ENCODE measurements around the gene ABCC2. TPM values are rescaled to one million over a fixed set of nuclear protein-coding genes. Genes with fewer than 3 reads are reported as not detected.

Gene ABCC2
- total RNA-seq, 1 donor from 2014 or later, result 0.22 TPM

- no peak for DNase-seq
- Histone ChIP-seq H3K4me3 (no peak overlapping the region), H3K27me3 (ENCODE audit: low read depth) (no peaks in the 10 kb centered on the region), H3K4me1 (no peaks in the 10 kb centered on the region), H3K9me3 (replicated peaks) (no peaks in the 10 kb centered on the region), H3K36me3 (no peaks in the 10 kb centered on the region), H3K27ac (replicated peaks) (no peak overlapping the region)
- TF ChIP-seq CTCF (IDR thresholded peaks at IDR 0.05; ENCODE audit: borderline replicate concordance), result no peak
- intact Hi-C loops (cut with micrococcal nuclease), result no loop called here
These were observed 22.0 kb downstream of the ABCC2 start for GRCh38 chr10:99804471-99804870.

GRCh38 chr10:99805190-99805589 is 22.8 kb downstream of the ABCC2 start:
- Histone ChIP-seq H3K27ac (replicated peaks) (no peak overlapping the region), H3K4me1 (no peaks in the 10 kb centered on the region), H3K9me3 (replicated peaks) (no peaks in the 10 kb centered on the region), H3K27me3 (ENCODE audit: low read depth) (no peaks in the 10 kb centered on the region), H3K36me3 (no peaks in the 10 kb centered on the region), H3K4me3 (no peak overlapping the region)
- intact Hi-C loops (cut with micrococcal nuclease), result no loop called here
- no peak for TF ChIP-seq CTCF (IDR thresholded peaks at IDR 0.05; ENCODE audit: borderline replicate concordance)
- no peak for DNase-seq

GRCh38 chr10:99806091-99806490 is 23.7 kb downstream of the ABCC2 start:
- no peak for TF ChIP-seq CTCF (IDR thresholded peaks at IDR 0.05; ENCODE audit: borderline replicate concordance)
- Histone ChIP-seq H3K27me3 (ENCODE audit: low read depth) (no peaks in the 10 kb centered on the region), H3K9me3 (replicated peaks) (no peaks in the 10 kb centered on the region), H3K4me3 (no peak overlapping the region), H3K27ac (replicated peaks) (no peak overlapping the region), H3K4me1 (no peaks in the 10 kb centered on the region), H3K36me3 (no peaks in the 10 kb centered on the region)
- intact Hi-C loops (cut with micrococcal nuclease), result no loop called here
- no peak for DNase-seq

GRCh38 chr10:99807786-99808185 is 25.3 kb downstream of the ABCC2 start:
- Histone ChIP-seq H3K27ac (replicated peaks) (no peak overlapping the region), H3K27me3 (ENCODE audit: low read depth) (no peaks in the 10 kb centered on the region), H3K36me3 (no peaks in the 10 kb centered on the region), H3K4me1 (no peaks in the 10 kb centered on the region), H3K9me3 (replicated peaks) (no peaks in the 10 kb centered on the region), H3K4me3 (no peak overlapping the region)
- intact Hi-C loops (cut with micrococcal nuclease), result no loop called here
- TF ChIP-seq CTCF (IDR thresholded peaks at IDR 0.05; ENCODE audit: borderline replicate concordance), result no peak
- DNase-seq, result no peak

GRCh38 chr10:99808270-99808669 is 25.8 kb downstream of the ABCC2 start:
- Histone ChIP-seq H3K27me3 (ENCODE audit: low read depth) (no peaks in the 10 kb centered on the region), H3K27ac (replicated peaks) (no peak overlapping the region), H3K4me1 (no peaks in the 10 kb centered on the region), H3K36me3 (no peaks in the 10 kb centered on the region), H3K9me3 (replicated peaks) (no peaks in the 10 kb centered on the region), H3K4me3 (no peak overlapping the region)
- no peak for DNase-seq
- intact Hi-C loops (cut with micrococcal nuclease), result no loop called here
- TF ChIP-seq CTCF (IDR thresholded peaks at IDR 0.05; ENCODE audit: borderline replicate concordance), result no peak

- Histone ChIP-seq H3K27me3 (ENCODE audit: low read depth) (no peaks in the 10 kb centered on the region), H3K4me1 (no peaks in the 10 kb centered on the region), H3K9me3 (replicated peaks) (no peaks in the 10 kb centered on the region), H3K27ac (replicated peaks) (no peak overlapping the region), H3K4me3 (no peak overlapping the region), H3K36me3 (no peaks in the 10 kb centered on the region)
- intact Hi-C loops (cut with micrococcal nuclease), result no loop called here
- DNase-seq, result no peak
- no peak for TF ChIP-seq CTCF (IDR thresholded peaks at IDR 0.05; ENCODE audit: borderline replicate concordance)
These were observed 27.0 kb downstream of the ABCC2 start for GRCh38 chr10:99809481-99809880.

All from left ventricle myocardium inferior (tissue), 1 donor.